Hematopoietic multipotent progenitor cell treated with erythropoietin and hydrocortisone succinate and interleukin-3 and kit ligand, for 8 days (in vitro differentiated cells): ENCODE measurements around the gene CCR3.
"Not testable (repeated sequence)": the region's sequence is repeated elsewhere in the genome, so short reads cannot be mapped to it uniquely, and the experiment has no call there.

ENCODE experiments used
- DNase-seq: peaks from one replicate; pipeline ENCODE4 v3.0.0-alpha.2; 2015

The CCR3 gene

DNA sequence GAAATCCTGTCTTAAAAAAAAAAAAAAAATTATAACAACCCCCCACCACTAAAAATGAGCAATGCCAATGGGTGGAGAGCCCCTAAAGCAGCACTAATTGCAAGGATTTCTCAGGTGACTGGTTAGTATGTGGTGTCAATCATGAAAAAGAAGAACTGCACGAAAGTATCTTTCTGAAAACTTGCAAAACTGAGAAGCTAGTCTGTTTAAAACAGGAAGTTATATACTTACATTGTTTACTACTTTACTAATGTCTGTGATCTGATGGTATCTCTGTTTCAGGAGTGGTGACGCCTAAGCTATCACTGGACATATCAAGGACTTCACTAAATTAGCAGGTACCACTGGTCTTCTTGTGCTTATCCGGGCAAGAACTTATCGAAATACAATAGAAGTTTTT lies at the start of gene CCR3:
TSS of gene CCR3 (plus strand) at position 341 of the 400 bp plus-strand sequence. CDS start 22,699 bp downstream, outside the sequence.
- DNase-seq, result no peak

DNA sequence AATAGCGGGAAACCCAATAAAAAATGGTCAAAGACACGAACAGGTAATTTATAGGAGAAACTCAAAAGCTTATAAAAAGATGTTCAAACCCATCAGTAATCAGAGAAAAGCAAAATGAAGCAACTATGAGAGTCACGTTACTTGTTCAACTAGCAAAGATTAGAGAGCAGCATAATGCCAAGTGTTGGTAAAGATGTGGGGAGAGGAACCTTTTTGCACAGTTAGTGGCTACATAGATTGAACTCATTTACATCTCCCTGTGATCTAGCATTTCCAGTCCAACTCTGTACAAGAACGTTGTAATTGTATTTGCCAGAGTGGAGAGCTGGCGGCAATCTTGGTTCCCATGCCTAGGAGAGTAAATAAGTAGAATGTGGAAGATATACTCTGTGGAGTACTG lies 49.3 kb upstream of the CCR3 start:
- DNase-seq, result no peak

DNA sequence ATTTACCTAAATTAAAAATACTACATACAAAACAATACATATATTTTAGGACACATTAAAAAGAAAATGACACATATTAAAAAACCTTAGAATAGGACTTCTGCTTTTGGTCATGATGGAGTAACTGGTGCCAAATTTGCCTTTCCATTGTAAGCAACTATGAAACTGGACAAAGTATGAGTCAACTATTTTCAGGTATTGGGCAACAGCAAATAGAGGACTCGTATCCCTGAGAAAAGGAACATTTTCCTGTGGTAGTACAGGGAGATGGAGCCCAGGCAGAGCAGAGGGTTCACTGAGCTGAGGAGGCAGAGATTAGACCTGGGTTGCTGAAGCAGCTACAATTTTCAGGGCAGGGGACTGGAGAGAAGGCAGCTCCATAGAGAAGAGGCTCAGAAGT lies 48.8 kb upstream of the CCR3 start:
- no peak for DNase-seq

DNA sequence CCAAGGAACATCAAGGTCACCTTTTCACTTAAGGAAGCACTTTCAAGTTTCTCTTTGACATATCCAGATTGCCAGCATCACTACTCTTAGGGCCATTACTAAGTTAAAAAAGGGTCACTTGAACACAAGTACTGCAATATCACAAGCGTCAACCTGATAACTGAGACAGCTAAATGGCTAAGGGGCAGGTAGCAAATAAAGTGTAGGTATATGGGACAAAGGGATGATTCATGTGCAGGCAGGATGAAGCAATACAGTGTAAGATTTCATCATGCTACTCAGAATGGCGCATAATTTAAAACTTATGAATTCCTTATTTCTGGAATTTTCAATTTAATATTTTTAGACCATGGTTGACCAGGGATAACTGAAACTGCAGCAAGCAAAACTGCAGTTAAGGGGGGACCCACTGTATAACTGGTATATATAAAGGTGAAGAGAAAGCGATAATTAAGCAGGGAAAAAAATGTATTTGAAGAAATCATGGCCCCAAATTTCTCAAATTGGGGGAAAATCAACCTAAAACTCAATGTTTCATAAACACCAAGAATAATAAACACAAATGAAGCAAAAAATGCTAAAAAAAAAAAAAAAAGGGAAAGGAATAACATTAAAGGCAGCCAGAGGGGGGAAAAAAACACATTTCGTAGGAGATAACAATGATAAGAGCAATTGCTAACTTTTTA lies 47.2 kb upstream of the CCR3 start:
- DNase-seq, result no peak

DNA sequence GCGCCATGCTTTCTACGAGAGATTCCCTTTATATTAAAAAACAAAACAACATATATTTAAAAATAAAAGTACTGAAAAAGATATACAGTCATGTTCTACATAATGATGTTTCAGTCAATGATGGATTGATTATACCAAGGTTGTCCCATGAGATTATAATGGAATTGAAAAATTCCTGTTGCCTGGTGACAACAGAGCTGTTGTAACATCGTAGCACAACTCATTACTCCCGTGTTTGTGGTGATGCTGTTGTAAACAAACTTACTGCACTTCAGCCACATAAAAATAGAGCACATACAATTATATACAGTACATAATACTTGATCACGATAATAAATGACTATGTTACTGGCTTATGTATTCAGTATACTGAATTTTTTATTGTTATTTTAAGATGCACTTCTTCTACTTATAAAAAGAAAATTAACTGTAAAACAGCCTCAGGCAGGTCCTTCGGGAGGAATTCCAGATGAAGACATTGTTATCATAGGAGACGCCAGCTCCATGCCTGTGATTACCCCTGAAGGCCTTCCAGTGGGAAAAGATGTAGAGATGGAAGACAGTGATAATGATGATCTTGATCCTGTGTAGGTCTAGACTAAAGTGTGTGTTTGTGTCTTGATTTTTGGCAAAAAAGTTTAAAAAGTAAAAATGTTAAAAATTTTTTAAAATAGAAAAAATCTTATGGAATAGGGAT lies 45.9 kb upstream of the CCR3 start:
- no peak for DNase-seq

DNA sequence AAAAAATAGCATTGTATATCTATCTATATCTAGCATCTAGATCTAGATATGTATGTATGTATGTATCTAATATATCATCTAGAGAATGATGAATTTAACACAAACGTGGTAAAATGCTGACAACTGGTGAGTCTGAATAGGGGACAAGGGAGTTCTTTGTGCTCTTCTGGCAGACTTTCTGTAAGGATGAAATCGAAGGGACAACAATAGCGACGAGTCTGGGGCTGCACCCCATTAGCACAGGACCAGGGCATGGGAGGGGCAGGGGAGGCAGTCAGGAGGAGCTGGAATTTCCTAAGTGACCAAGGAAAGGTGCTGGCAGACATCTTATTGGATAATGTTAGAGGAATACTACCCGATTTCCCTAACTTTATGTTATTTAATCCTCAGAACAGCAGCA lies 42.0 kb upstream of the CCR3 start:
- no peak for DNase-seq

DNA sequence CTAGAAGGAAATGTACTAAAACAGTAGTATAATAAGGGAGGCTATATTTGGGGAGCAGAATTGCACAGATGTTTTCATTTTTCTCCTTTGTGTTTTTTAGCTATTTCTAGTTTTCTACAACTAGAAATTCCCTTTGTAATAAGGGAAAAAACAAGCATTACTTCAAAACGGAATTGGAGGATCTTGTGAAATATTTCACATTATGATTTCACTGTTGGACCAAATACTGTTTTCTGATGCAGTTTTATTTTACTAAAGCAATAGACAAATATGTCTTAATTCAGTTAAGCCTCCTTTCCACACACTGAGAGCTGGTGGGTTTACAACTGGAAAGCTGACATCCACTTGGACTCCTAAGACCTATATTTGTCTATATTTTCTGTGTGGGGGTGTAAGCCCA lies 41.5 kb upstream of the CCR3 start:
- no peak for DNase-seq

DNA sequence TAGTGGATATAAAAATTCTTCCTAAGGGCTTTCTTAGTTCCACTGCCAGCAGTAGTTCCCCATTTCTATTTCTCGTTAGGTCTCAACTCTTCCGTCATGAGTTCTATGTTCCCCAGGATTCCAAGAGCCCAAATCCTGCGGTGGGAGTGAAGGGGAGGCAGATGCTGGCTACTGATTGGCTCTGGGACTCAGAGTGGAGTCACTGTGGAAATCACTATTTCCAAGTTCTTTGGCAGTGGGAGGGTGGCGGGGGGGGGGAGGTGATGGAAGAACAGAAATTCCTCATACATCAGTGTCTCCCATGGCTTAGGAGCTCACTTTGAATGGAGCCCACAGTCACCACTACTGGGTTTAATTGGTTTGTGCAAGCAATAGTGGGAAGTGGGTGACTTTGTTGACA lies 39.7 kb upstream of the CCR3 start:
- no peak for DNase-seq

DNA sequence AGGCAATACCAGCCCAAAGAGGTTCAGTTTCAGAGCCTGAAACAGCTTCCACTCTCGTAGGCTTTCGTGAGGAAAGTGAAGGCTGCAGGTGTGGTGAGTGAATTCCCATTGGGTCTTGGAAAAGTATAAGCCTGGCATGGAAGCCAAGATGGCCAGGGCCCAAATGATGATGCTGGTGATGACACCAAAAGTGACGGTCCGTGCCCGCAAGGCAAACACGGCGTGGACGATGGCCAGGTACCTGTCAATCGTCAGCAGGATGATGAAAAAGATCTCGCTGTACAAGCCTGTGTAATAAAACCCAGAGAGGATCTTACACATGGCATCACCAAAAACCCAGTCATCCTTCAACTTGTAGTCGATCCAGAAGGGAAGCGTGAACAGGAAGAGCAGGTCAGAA lies 38.6 kb upstream of the CCR3 start:
- DNase-seq, result no peak

DNA sequence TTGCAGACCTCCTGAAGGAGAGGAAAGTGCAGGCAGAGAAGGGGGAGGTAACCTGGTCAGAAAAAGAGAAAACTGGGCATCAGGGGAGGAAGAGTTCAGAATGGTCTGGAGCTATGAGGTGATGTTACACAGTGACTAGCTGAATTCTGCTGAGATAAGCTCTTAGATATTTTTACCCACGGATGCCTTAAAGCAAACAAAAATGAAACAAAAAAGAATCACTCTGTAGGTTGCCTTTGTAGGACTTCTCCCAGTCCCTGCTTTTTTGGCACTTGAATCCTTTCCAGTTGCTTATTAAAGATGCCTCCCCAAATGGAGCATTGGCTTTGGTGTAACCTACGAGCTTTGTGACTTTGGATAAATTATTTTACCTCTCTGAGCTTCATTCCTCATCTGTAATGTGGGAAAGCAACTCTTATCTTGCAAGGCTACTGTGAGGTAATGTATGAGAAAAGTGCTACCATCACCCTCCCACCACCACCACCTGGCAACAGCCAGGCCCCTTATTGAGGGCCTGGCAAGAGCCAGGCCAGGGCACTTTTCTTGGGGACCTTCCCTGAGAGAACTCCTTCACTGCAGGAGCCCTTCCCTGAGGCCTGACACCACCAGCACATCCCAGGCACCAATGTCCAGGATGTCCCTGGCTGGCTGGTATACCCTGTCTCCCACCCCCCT lies 36.8 kb upstream of the CCR3 start:
- DNase-seq, result no peak

DNA sequence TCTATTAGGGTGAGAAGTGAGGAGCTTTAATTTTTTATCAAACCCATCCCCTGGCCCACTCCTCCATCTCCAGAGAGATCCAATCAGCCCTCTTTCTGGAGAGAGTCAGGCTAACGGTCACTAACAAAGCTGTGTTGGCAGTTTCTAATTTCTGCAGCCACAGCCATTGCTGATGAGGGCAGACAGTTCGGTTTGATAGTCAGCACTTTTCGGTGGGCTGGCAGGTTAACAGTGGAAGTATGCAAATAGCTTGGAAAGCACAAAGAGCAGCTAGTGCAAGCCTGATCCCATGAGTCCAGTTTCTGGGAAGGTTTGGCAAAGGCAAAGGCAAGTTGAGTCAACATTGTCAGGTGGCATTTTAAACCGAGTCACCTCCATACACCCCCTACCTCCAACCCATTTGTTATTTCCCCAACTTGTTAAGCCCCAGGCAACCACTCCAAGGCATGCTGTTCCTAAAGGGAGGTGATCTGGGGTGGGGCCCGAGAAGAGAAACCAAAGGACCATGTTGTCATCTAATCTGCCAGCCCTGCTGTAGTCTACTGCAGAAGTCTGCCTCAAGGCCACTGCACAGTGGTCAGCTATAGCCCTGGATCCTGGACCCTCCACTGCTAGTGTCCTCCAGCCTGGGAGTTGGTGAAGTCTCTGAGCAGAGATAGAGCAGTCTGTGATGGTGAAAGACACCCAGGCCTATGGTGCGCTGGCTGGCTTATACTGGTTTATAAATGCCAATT lies 35.8 kb upstream of the CCR3 start:
- no peak for DNase-seq

DNA sequence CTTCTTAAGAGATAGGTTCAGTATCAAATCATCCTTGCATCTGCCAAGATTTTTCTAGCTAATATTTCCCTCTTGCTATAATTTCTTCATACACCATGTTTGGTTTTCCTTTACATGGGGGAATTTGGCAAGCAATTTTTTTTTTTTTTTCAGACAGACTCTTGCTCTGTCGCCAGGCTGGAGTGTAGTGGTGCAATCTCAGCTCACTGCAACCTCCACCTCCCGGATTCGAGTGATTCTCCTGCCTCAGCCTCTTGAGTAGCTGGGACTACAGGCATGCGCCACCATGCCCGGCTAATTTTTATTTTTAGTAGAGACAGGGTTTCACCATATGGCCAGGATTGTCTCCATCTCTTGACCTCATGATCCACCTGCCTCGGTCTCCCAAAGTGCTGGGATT lies 34.7 kb upstream of the CCR3 start:
- DNase-seq, result not testable (repeated sequence)

DNA sequence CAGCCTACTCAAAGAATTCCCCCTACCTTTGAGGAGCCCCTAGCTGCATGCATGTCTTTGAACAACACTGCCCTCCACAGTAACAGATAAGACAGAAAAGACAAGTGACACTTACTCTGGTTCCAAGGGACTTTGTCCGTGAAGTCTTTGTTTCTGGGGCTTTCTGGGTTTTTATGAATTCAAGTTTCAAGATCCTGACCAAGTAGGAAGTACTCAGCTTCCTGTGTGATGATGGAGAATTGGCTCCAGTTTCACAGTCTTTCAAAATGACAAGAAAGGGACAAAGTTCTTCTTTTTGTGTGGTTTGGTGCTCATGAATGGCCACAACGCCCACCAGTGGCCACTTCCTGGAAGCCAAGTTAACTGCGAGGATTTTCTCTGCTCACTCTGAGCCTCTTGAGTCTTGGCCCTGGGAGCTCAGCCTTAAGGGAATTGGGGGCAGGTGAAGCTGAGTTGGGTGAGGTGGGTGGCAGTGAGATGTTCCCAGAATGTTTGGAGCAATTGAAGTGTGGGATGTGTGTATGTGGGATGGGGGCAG lies 34.0 kb upstream of the CCR3 start, which contains the start of gene CCR1:
TSS of gene CCR1 (minus strand) at position 147 of the 538 bp plus-strand sequence. CDS start 4,000 bp downstream, outside the sequence.
- peak; percentile 59 for DNase-seq

DNA sequence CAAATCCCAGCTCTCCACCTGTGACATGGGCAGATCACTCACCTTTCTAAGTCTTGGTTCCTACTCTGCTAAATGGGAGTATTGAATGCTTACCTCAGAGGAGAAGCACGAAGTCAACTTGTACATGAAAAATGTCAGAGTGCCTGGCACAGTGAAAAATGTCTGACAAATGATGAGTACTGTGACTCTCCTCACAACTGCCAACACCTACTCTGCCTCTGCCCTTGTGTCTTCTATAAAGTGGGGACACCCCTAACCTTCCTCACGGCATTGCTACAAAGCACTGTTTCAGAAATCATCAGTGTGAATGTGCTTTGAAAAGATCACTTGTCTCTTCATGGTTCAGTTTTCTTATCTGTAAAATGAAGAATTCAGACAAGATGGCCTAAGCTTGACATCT lies 33.2 kb upstream of the CCR3 start:
- no peak for DNase-seq

DNA sequence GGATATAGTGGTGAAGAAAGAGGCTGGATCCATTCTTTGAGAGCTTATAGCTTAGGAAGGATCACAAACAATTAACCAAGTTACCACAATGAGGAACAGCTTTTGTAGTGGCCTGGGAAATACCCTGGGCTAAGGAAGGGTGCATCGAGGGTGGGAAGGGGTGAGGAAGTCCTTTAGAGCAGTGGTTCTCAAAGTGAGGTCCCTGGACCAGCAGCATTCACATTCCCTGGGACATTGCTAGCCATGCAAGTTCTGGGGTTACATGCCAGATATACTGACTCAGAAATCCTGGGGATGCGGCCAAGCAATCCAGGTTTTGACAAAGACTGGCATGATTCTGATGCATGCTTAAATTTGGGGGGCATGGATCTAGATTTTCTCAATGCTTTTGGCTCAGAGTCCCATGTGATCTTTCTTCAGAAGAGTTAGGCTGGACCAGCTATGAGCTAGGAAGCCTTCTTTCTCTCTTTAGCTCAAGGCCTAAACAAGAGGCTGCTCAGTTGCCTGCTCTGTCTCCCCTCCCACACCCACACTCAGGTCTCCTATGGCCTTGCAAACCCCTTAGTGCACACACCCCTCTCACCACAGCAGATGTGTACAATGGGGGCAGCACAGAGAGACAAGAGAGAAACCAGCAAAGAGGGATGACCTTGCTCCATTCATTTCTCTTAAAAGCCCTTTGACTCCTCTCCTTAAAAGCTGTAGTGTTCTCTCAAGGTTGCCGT lies 32.4 kb upstream of the CCR3 start:
- no peak for DNase-seq

DNA sequence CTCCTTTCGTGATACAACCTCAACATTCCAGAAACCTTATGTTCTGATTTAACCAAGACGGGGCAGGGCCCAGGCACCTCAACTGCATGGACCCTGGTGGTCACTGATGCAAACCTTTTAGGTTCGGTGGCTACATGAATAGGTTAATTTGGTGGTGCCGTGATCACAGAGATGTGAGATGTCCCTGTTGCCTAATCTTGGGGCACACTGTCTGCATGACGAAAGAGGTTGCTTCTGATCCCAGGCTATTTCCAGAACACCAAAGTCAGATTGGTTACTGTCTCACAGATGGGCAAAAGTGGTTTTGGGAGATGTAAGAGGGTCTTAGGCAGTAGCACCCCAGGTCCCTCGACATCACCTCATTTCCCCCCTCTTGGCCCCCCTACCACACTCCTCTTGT lies 30.2 kb upstream of the CCR3 start:
- DNase-seq, result no peak

DNA sequence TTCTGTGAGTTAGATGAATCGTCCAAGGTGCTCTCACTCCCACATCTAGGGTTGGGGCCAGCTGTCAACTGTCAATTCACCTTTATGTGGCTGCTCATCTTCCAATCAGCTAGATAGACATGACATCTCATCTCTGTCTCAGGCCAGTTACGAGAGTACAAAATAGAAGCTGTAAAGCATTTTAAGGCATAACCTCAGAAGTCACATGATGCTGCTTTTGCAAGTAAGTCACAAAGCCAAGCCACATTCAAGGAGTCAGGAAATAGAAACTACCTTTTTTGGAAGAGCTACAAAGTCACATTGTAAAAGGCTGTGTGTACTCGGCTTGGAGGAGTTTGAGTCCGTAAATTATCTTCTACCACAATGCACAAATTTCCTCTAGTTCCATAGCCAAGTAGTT lies 29.1 kb upstream of the CCR3 start:
- DNase-seq, result no peak

DNA sequence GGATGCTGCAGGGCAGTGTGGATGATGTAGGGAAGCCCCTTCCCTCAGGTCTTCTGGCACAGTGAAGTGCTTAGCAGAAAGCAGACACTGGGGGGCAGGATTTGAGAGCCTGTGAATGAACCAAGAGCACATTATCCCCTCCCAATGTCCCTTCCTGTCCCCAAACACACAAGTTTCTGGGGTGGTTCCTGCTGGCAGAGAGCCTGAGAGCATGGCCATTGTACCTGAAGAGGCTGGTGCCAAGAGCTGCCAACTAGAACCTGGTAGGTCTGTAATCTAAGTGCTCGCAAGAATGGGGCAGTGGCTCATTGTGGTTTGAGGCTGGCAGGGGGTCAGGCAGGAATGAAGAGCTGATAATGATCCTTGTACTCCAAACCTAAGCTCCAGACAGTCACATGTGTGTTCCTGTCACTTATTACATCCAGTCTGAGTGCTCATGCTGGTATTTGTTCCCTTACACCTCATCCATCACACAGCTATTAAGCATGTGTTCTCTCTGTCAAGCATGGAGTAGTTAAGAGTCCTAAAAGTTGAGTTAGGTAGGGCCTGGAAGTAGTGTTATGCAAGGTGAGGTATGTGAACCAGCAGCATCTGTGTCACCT lies 27.4 kb upstream of the CCR3 start:
- peak; percentile 63 for DNase-seq

DNA sequence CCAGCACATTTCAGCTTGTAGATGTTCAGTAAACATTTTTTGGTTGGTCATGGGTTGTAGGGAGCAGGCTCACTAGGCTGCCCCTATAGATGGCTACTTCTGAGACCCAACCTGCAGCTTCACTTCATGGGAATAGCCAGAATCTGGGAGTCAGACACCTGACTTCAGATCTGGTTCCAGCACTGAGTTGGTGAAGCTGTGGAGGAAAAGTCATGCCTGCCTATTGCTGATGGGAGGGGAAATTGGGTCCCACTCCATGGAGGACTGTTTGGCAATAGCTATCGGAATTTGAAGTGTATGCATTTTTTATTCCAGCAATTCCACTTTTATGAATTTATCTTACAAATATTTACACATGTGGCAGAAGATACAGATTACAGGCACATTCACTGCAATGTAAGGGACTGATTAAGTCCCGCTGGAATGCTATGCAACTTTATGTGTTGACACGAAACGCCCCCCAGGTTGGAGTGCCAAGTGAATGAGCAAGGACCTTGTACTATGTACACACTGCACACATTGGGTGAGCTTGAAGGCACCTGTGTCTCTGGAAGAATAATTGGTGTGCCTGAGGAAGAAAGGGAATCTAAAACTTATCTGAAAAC lies 26.3 kb upstream of the CCR3 start:
- no peak for DNase-seq

DNA sequence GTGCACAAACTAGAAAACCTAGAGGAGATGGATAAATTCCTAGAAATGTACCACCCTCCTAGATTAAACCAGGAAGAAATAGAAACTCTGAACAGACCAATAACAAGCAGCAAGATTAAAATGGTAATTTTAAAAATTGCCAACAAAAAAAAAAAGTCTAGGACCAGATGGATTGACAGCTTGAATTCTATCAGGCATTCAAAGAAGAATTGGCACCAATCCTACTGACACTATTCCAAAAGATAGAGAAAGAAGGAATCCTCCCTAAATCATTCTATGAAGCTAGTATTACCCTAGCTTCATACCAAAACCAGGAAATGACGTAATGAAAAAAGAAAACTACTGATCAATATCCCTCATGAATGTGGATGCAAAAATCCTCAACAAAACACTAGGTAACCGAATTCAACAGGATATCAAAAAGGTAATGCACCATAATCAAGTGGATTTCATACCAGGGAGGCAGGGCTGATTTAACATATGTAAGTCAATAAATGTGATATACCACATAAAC lies 24.0 kb upstream of the CCR3 start:
- no peak for DNase-seq

DNA sequence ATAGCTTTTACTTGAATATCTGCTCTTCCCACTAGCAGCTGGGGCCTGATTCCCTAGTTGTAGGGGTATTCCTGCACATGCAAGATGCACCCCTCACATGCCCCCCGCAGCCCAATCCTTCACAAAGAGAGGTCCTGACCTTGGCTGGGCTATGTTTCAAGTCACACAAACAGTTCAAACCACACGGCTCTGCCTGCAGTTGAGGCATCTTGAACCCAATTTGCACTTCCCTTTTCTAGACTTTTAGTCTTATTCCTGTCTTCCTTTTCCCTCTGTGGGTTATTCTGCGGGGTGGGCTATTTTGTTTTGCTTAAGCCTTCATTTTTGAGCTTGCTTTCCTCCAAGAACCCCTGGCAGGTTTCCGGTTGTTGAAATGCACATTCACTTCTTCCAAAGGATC lies 20.9 kb upstream of the CCR3 start:
- peak; percentile 17 for DNase-seq
